ENCODE data around the gene GAREM1.
"Not testable (repeated sequence)": the region's sequence is repeated elsewhere in the genome, so short reads cannot be mapped to it uniquely, and the experiment has no call there.

The GAREM1 gene

GRCh38 chr18:32371384-32371783 lies 99.3 kb downstream of the GAREM1 start:
- no peak for DNase-seq (ENCODE audit: low read depth)

GRCh38 chr18:32368991-32369390 lies 101.7 kb downstream of the GAREM1 start:
- no peak for DNase-seq (ENCODE audit: low read depth)

GRCh38 chr18:32368170-32368569 lies 102.5 kb downstream of the GAREM1 start:
- DNase-seq (ENCODE audit: low read depth): no peak

- DNase-seq (ENCODE audit: low read depth): no peak
Measured at GRCh38 chr18:32366586-32367538, 103.8 kb downstream of the GAREM1 start.

- DNase-seq (ENCODE audit: low read depth): no peak
Measured at GRCh38 chr18:32362484-32362883, 108.2 kb downstream of the GAREM1 start.

GRCh38 chr18:32360682-32361345 lies 109.9 kb downstream of the GAREM1 start:
- no peak for DNase-seq (ENCODE audit: low read depth)

GRCh38 chr18:32358529-32358928 lies 112.2 kb downstream of the GAREM1 start:
- DNase-seq (ENCODE audit: low read depth): no peak

GRCh38 chr18:32358075-32358474 lies 112.6 kb downstream of the GAREM1 start:
- DNase-seq (ENCODE audit: low read depth): no peak

GRCh38 chr18:32355896-32356295 lies 114.8 kb downstream of the GAREM1 start:
- no peak for DNase-seq (ENCODE audit: low read depth)

- DNase-seq (ENCODE audit: low read depth): no peak
Measured at GRCh38 chr18:32354518-32354917, 116.2 kb downstream of the GAREM1 start.

GRCh38 chr18:32353257-32353656 lies 117.4 kb downstream of the GAREM1 start:
- no peak for DNase-seq (ENCODE audit: low read depth)

GRCh38 chr18:32351032-32351431 lies 119.7 kb downstream of the GAREM1 start:
- no peak for DNase-seq (ENCODE audit: low read depth)

GRCh38 chr18:32349728-32350395 lies 120.8 kb downstream of the GAREM1 start:
- no peak for DNase-seq (ENCODE audit: low read depth)

- DNase-seq (ENCODE audit: low read depth): no peak
Measured at GRCh38 chr18:32346671-32347070, 124.0 kb downstream of the GAREM1 start.

GRCh38 chr18:32343634-32344033 lies 127.0 kb downstream of the GAREM1 start:
- DNase-seq (ENCODE audit: low read depth): no peak

GRCh38 chr18:32341112-32341511 lies 129.6 kb downstream of the GAREM1 start:
- not testable (repeated sequence) for DNase-seq (ENCODE audit: low read depth)

- no peak for DNase-seq (ENCODE audit: low read depth)
Measured at GRCh38 chr18:32339045-32339444, 131.6 kb downstream of the GAREM1 start.

- no peak for DNase-seq (ENCODE audit: low read depth)
Measured at GRCh38 chr18:32337821-32338220, 132.9 kb downstream of the GAREM1 start.

GRCh38 chr18:32337347-32337746 lies 133.3 kb downstream of the GAREM1 start:
- DNase-seq (ENCODE audit: low read depth): no peak

GRCh38 chr18:32335228-32335627 lies 135.5 kb downstream of the GAREM1 start:
- no peak for DNase-seq (ENCODE audit: low read depth)

GRCh38 chr18:32333781-32334180 lies 136.9 kb downstream of the GAREM1 start:
- no peak for DNase-seq (ENCODE audit: low read depth)

GRCh38 chr18:32332708-32333107 lies 138.0 kb downstream of the GAREM1 start:
- DNase-seq (ENCODE audit: low read depth): no peak

GRCh38 chr18:32328974-32329373 lies 141.7 kb downstream of the GAREM1 start:
- DNase-seq (ENCODE audit: low read depth): no peak

Data from activated T-cell treated with anti-CD3 and anti-CD28 coated beads for 48 hours (primary cell).